Stimulated activated CD4-positive, alpha-beta T cell treated with anti-CD3 and anti-CD28 coated beads, Interleukin-4, amount 100 ng/mL, for 48 hours (primary cell): ENCODE results near the gene WASHC2C.
"Not testable (repeated sequence)": the region's sequence is repeated elsewhere in the genome, so short reads cannot be mapped to it uniquely, and the experiment has no call there.

Source experiments
- DNase-seq, 2 donors: peaks; one replicate each; pipeline ENCODE4 v3.0.0-alpha.2; 2020; ENCODE audit warnings: low read depth in 2 of 2

WASHC2C gene

GRCh38 chr10:45761622-45762021 lies 34.6 kb downstream of the WASHC2C start:
- DNase-seq, result not testable (repeated sequence)

GRCh38 chr10:45763037-45763436 lies 36.0 kb downstream of the WASHC2C start:
- DNase-seq, result not testable (repeated sequence)

GRCh38 chr10:45768334-45768733 lies 41.3 kb downstream of the WASHC2C start:
- not testable (repeated sequence) for DNase-seq

DNA sequence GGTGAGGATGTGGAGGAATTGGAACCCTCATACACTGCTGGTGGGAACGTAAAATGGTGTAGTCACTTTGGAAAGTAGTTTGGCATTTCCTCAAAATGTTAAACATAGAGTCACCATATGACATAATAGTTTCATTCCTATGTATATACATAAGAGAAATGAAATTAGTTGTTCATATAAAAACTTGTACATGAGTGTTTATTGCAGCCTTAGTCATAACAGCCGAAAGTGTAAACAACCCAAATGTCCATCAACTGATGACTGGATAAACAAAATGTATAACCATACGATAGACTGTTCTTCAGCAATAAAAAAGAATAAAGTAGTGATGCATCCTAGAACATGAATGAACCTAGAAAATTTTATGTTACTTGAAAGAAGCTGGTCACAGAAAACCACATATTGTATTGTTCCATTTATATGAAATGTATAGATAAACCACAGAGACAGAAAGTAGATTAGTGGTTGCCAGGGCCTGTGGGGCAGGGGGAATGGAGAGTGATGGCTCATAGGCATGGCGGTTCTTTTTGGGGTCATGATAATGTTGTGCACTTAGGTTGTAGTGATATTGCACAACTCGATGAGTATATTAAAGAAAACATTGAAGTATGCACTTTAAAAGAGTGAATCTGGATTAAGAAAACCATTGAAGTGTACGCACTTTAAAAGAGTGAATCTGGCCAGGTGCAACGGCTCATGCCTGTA lies 44.8 kb downstream of the WASHC2C start:
- not testable (repeated sequence) for DNase-seq

DNA sequence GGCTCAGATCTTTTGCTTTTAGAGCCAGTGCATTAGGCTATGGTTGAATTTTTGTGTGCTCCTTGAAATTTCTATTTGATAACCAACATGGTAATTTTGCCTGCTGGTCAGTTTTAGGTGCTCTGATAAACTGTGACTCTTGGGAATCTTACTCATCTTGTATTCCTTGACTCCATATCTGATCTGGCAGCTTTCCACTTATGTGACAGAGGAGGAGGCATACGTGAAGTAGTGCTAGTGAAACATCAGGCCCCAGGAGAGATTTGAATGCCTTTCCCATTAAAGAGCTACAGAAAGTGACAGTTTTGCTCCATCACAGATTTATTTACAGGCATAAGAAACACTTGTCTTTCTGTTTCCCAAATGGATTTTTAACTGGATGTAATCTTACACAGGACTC lies 59.2 kb downstream of the WASHC2C start:
- not testable (repeated sequence) for DNase-seq

- not testable (repeated sequence) for DNase-seq
These were observed 60.2 kb downstream of the WASHC2C start for GRCh38 chr10:45787212-45787741.

GRCh38 chr10:45789991-45790390 lies 62.9 kb downstream of the WASHC2C start:
- not testable (repeated sequence) for DNase-seq

DNA sequence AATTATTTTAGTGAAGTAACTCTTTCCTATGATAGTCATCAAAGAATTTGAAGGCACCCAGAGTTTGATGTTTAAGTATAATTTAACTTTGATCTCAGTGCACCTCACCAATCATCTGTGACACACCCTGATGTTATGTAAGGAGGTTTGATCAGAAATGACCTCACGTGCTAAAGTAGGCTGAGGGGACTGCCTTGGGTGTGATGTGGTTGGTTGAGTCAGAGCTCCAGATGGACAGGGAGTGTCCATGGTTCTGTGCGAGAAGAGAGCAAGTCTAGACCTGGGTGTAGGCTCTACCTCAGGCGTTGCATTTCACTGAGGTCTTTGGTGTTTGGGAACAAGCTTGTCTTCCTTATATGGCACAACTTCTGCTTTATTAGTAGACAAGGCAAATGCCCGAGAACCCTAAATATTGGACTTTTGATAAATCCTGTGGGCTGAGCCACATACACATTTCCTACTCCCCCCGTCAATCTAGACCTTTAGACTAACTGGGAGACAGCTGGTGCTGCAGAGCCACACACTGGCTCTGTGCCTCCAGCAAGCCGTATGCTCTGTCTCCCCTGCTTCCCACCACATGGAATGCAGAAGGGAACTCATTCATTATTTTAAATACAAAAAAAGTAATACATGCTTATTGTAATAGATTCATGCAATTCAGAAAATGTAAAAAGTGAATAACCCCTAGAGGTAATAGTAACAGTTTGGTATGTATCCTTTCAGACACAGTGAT lies 63.8 kb downstream of the WASHC2C start:
- DNase-seq, result not testable (repeated sequence)

GRCh38 chr10:45794761-45795160 lies 67.7 kb downstream of the WASHC2C start:
- not testable (repeated sequence) for DNase-seq

- DNase-seq, result not testable (repeated sequence)
These were observed 76.3 kb downstream of the WASHC2C start for GRCh38 chr10:45803060-45804010.

DNA sequence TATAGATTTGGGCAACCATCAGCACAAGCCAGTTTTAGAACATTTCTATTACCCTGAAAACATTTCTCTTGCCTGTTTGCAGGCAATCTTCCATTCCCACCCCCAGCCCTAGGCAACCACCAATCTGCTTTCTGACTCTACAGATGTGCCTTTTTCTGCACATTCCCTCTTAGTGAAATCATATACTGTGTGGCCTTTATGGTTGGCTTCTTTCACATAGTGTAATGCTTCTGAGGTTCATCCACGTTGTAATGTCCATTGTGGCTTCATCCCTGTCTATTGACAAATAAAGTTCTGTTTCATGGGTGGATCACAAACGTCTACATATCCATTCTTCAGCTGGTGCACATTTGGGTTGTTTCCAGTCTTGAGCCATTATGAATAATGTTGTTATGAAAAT lies 77.9 kb downstream of the WASHC2C start:
- not testable (repeated sequence) for DNase-seq

GRCh38 chr10:45809837-45810236 lies 82.8 kb downstream of the WASHC2C start:
- DNase-seq, result no peak

DNA sequence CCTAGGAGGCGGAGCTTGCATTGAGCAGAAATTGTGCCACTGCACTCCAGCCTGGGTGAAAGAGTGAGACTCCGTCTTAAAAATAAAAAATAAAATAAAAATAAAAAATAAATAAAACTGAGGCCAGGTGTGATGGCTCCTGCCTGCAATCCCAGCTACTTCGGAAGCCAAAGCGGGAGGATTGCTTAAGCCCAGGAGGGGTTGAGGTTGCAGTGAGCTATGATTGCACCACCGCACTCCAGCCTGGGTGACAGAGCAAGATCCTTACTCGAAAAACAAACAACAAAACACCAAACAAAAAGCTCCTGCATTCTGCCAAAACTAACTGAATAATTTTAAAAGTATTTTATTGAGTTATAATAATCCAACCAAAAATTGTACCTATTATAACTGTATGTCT lies 84.0 kb downstream of the WASHC2C start:
- DNase-seq, result no peak

GRCh38 chr10:45812959-45813358 lies 85.9 kb downstream of the WASHC2C start:
- DNase-seq, result not testable (repeated sequence)

DNA sequence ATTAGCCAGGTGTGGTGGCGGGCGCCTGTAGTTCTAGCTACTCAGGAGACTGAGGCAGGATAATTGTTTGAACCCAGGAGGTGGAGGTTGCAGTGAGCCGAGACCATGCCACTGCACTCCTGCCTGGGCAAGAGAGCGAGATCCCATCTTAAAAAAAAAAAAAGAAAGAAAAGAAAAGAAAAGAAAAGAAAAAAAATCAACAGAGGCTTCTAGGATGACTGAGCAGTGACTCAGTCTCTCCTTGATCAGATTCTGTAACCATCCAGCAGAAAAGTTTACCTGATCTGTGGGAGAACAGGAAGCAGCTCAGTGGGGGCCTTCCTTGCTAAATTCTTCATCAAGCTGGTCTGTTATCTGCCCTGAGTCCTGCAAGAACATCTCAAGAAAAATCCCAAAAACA lies 87.1 kb downstream of the WASHC2C start:
- not testable (repeated sequence) for DNase-seq

DNA sequence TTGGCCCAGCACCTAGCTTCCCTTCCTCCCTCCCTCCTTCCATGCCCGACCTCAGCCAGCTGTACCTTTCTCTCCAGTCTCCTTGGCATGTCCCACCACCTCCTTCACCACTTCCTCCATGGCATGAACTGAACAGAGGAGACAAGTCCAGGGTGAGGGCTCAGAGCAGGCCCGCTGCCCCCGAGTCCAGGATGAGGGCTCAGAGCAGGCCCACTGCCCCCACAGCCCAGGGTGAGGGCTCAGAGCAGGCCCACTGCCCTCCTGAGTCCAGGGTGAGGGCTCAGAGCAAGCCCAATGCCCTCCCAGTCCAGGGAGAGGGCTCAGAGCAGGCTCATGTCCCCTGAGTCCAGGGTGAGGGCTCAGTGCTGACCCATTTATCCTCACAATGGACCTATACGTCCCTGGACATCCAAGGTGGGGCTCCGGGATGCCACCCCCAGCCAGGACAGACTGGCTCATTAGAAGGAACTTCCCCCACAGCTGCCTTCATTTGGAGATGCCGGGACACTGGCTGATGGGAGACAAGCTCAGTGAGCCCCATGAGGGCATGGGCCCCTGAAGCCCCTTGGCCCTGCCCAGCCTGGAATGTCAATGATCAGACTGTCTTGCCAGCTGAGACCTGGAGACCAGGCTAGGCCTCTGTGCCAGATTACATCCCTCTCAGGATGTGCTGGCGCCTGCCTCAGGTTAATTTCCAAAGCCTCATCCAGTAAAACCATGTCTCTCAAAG lies 90.2 kb downstream of the WASHC2C start:
- no peak for DNase-seq

GRCh38 chr10:45817912-45818311 lies 90.8 kb downstream of the WASHC2C start:
- DNase-seq, result no peak

- no peak for DNase-seq
These were observed 92.5 kb downstream of the WASHC2C start for GRCh38 chr10:45819552-45819951.

DNA sequence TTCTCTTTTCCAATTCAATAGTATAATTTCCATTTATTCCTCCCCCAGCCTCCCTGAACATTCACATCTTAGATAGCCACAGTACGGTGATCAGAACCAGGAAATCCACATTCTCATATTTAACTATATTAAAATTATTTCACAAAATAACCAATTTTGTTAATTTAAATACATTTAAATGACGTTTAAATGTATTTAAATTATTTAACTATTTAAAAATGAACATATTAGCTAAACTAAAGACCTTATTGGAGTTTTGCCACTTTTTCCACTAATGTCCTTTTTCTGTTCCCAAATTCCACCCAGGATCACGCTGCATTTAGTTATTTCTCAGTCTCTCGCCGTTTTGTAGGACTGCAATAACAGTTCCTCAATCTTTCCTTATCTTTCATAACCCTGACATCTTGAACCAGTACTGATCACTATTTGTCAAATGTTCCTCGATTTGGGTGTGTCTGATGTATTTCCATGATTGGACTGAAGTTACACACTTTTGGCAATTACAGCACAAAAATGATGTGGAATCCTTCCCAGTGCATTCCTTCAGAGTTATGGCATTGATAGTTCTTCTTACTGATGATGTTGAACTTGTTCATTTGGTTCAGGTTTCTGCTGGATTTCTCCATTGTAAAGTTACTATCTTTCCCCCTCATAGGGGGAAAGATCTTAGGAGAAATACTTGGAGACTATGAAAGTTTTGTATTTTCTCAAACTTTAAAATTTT lies 93.2 kb downstream of the WASHC2C start:
- DNase-seq, result not testable (repeated sequence)

- DNase-seq, result not testable (repeated sequence)
These were observed 95.9 kb downstream of the WASHC2C start for GRCh38 chr10:45822918-45823317.
